Activated CD4-positive, alpha-beta T cell treated with anti-CD3 and anti-CD28 coated beads, Interleukin-2, amount 10 ng/mL, durations not matched to agents 24 days and 14 days (primary cell): Measurements from ENCODE around the gene NSUN5. TPM values are rescaled to one million over a fixed set of nuclear protein-coding genes. Genes with fewer than 3 reads are reported as not detected.
"Not testable (repeated sequence)": the region's sequence is repeated elsewhere in the genome, so short reads cannot be mapped to it uniquely, and the experiment has no call there.

Source experiments
- DNase-seq: peaks from one replicate; pipeline ENCODE4 v3.0.0; 2022
- H3K27ac Mint-ChIP-seq: one replicate; pipeline ENCODE4 v1.8.0; 2022; ENCODE audit warnings: mild to moderate bottlenecking, mixed read lengths
- H3K27me3 Mint-ChIP-seq: one replicate; pipeline ENCODE4 v1.8.0; 2022; ENCODE audit warnings: mixed read lengths
- H3K36me3 Mint-ChIP-seq: one replicate; pipeline ENCODE4 v1.8.0; 2022; ENCODE audit warnings: low read depth, mild to moderate bottlenecking, mixed read lengths
- H3K4me1 Mint-ChIP-seq: one replicate; pipeline ENCODE4 v1.8.0; 2021; ENCODE audit warnings: mixed read lengths
- H3K4me3 Mint-ChIP-seq: one replicate; pipeline ENCODE4 v1.8.0; 2022; ENCODE audit warnings: mild to moderate bottlenecking, moderate library complexity, mixed read lengths
- H3K9me3 Mint-ChIP-seq: one replicate; pipeline ENCODE4 v1.8.0; 2021; ENCODE audit warnings: mixed read lengths
- intact Hi-C: fragments of 100-400 bp; cut with micrococcal nuclease; formaldehyde crosslinking; loops from one replicate; pipeline ENCODE4 v1.15.1; 2023
- total RNA-seq: library from RNA; stranded (reverse); gene quantifications from 2 replicates; pipeline ENCODE4 v1.2.3, GENCODE V29; 2022

The NSUN5 gene
- total RNA-seq, 1 donor from 2014 or later, result 72.5 TPM

GRCh38 chr7:73297706-73298105 is 10.9 kb downstream of the NSUN5 start:
- H3K9me3 Mint-ChIP-seq, DNase-seq, H3K27ac Mint-ChIP-seq, H3K4me3 Mint-ChIP-seq, intact Hi-C loops, H3K36me3 Mint-ChIP-seq, H3K4me1 Mint-ChIP-seq, H3K27me3 Mint-ChIP-seq: not testable (repeated sequence)

GRCh38 chr7:73297235-73297634 is 11.4 kb downstream of the NSUN5 start:
- H3K36me3 Mint-ChIP-seq, H3K27ac Mint-ChIP-seq, DNase-seq, H3K4me1 Mint-ChIP-seq, intact Hi-C loops, H3K9me3 Mint-ChIP-seq, H3K27me3 Mint-ChIP-seq, H3K4me3 Mint-ChIP-seq: not testable (repeated sequence)

- H3K4me3 Mint-ChIP-seq, H3K4me1 Mint-ChIP-seq, H3K36me3 Mint-ChIP-seq, H3K27ac Mint-ChIP-seq, DNase-seq, H3K27me3 Mint-ChIP-seq, intact Hi-C loops, H3K9me3 Mint-ChIP-seq: not testable (repeated sequence)
These were observed 31.4 kb downstream of the NSUN5 start for GRCh38 chr7:73277210-73277609.

- H3K9me3 Mint-ChIP-seq, H3K4me1 Mint-ChIP-seq, H3K27ac Mint-ChIP-seq, intact Hi-C loops, H3K36me3 Mint-ChIP-seq, H3K4me3 Mint-ChIP-seq, H3K27me3 Mint-ChIP-seq, DNase-seq: not testable (repeated sequence)
These were observed 40.8 kb downstream of the NSUN5 start for GRCh38 chr7:73267813-73268212.

- H3K27me3 Mint-ChIP-seq, DNase-seq, H3K36me3 Mint-ChIP-seq, H3K4me3 Mint-ChIP-seq, intact Hi-C loops, H3K9me3 Mint-ChIP-seq, H3K27ac Mint-ChIP-seq, H3K4me1 Mint-ChIP-seq: not testable (repeated sequence)
These were observed 41.8 kb downstream of the NSUN5 start for GRCh38 chr7:73266719-73267368.

GRCh38 chr7:73262416-73262815 is 46.2 kb downstream of the NSUN5 start:
- H3K36me3 Mint-ChIP-seq, DNase-seq, H3K4me3 Mint-ChIP-seq, H3K4me1 Mint-ChIP-seq, H3K27ac Mint-ChIP-seq, H3K9me3 Mint-ChIP-seq, intact Hi-C loops, H3K27me3 Mint-ChIP-seq: not testable (repeated sequence)

Other genes with a start within 250 kb of the NSUN5 start
- gene SPDYE9, start 222.8 kb downstream of the NSUN5 start, total RNA-seq, result not detected in 2 replicates
- gene TRIM50, start 19.3 kb upstream of the NSUN5 start, total RNA-seq, result not detected in 2 replicates
- gene FKBP6, start 19.3 kb upstream of the NSUN5 start, total RNA-seq, result not detected in 2 replicates
- 0.50 and 0.75 TPM in 2 replicates for gene FZD9, start 125.0 kb upstream of the NSUN5 start, total RNA-seq
- gene BAZ1B, start 213.5 kb upstream of the NSUN5 start, total RNA-seq, result 110 and 112 TPM in 2 replicates
- gene BCL7B, start 248.9 kb upstream of the NSUN5 start, total RNA-seq, result 73.8 and 75.9 TPM in 2 replicates